K562 (cell line): Measurements from ENCODE around the gene CCNY. TPM values are rescaled to one million over a fixed set of nuclear protein-coding genes. Genes with fewer than 3 reads are reported as not detected.
A peak's percentile ranks its signal among the peaks of the same experiment; 100 is the strongest.

Experiments used
- ATAC-seq: fragments of 200-7000 bp; cut with Tn5 transposase; 3 replicates; pipeline ENCODE4 v1.9.1; 2020; ENCODE audit warnings: moderate library complexity
- BruUV-seq: library from RNA; stranded (reverse); fragments of 400-500 nt; replicated peaks from 2 replicates; lab custom pipeline; 2021; lab: Mats Ljungman, UMichigan
- CTCF ChIA-PET: fragments of 300-600 bp; formaldehyde crosslinking; extraction: SDS; loops from one replicate; lab custom pipeline; 2021; ENCODE audit warnings: low intra/inter-chr PET ratio; lab: Yijun Ruan, JAX
- POLR2A ChIA-PET: fragments of 300-600, 350-650 bp; sonication (Branson Sonifier 250); formaldehyde crosslinking; extraction: SDS; loops from one replicate; lab custom pipeline; 2021; ENCODE audit warnings: antibody characterized with exemption, inconsistent platforms; lab: Yijun Ruan, JAX
- DNase-seq, 4 experiments: peaks; one replicate each; pipeline versions ENCODE4 v3.0.0 to v3.0.0-alpha.2; 2011 to 2018; ENCODE audit warnings: low spot score in 3 of 4, mixed read lengths in 3 of 4; ENCODE audit errors: extremely low read depth in 1 of 4
- FAIRE-seq: peaks from 2 replicates; lab custom pipeline; 2011; peaks lifted over from hg19 to GRCh38; lab: Jason Lieb, UNC
- H2AFZ ChIP-seq: 2 replicates; pipeline ENCODE4 v1.6.0; 2011; ENCODE audit warnings: low read depth, low read length, control low read depth, inconsistent platforms
- H3K27ac ChIP-seq: fragments of 200-600 bp; 3 replicates; pipeline ENCODE4 v1.8.0; 2011; ENCODE audit warnings: low read depth, mild to moderate bottlenecking, control low read depth, inconsistent platforms, low read length, moderate library complexity, mixed read lengths; ENCODE audit errors: extremely low read depth
- H3K27me3 ChIP-seq, 2 experiments: fragments of 300-600 bp in 1 of 2; 2 replicates in 1 of 2; 3 replicates in 1 of 2; pipeline versions ENCODE4 v1.6.0 to v1.8.0; 2011; ENCODE audit warnings: inconsistent platforms in 2 of 2, low read length in 2 of 2, mild to moderate bottlenecking in 1 of 2, mixed read lengths in 1 of 2, moderate library complexity in 1 of 2; ENCODE audit not compliant: control insufficient read depth in 2 of 2, insufficient read depth in 2 of 2
- H3K36me3 ChIP-seq: fragments of 300-600 bp; 3 replicates; pipeline ENCODE4 v1.8.0; 2011; ENCODE audit warnings: mild to moderate bottlenecking, low read length, inconsistent platforms; ENCODE audit not compliant: control insufficient read depth, insufficient read depth
- H3K4me1 ChIP-seq, 2 experiments: fragments of 200-600 bp in 1 of 2; replicated peaks in 1 of 2; 2 replicates in 1 of 2; 3 replicates in 1 of 2; pipeline versions ENCODE4 v1.5.1 to v1.8.0; 2011; ENCODE audit warnings: inconsistent platforms in 2 of 2, low read length in 2 of 2, mild to moderate bottlenecking in 1 of 2, mixed read lengths in 1 of 2, moderate library complexity in 1 of 2; ENCODE audit not compliant: control insufficient read depth in 2 of 2, insufficient read depth in 2 of 2
- H3K4me2 ChIP-seq: 2 replicates; pipeline ENCODE4 v1.6.1; 2011; ENCODE audit warnings: low read length, control low read depth, inconsistent platforms, mixed read lengths; ENCODE audit not compliant: insufficient read depth
- H3K4me3 ChIP-seq: fragments of 200-600 bp; sonication (generic), shearing (Covaris generic); 2 replicates; pipeline ENCODE4 v1.5.1; 2016; ENCODE audit warnings: control low read depth, inconsistent platforms
- H3K79me2 ChIP-seq: fragments of 200-600 bp; 3 replicates; pipeline ENCODE4 v1.8.0; 2011; ENCODE audit warnings: low read length, inconsistent platforms; ENCODE audit not compliant: control insufficient read depth, insufficient read depth
- H3K9ac ChIP-seq, 2 experiments: 2 replicates each; pipeline versions ENCODE4 v1.6.0 to v1.6.1; 2011; ENCODE audit warnings: low read depth in 2 of 2, low read length in 2 of 2, control low read depth in 1 of 2, inconsistent platforms in 1 of 2, mild to moderate bottlenecking in 1 of 2, mixed read lengths in 1 of 2; ENCODE audit not compliant: insufficient read depth in 1 of 2
- H3K9me1 ChIP-seq: one replicate; pipeline ENCODE4 v1.6.0; 2011; ENCODE audit warnings: inconsistent platforms, mild to moderate bottlenecking, low read length, moderate library complexity; ENCODE audit not compliant: control insufficient read depth, insufficient read depth
- H3K9me3 ChIP-seq: replicated peaks from 2 replicates; pipeline ENCODE4 v1.5.1; 2011; ENCODE audit warnings: low read depth, low read length, inconsistent platforms; ENCODE audit not compliant: control insufficient read depth, insufficient read depth
- H4K20me1 ChIP-seq: replicated peaks from 2 replicates; pipeline ENCODE4 v1.6.1; 2011; ENCODE audit warnings: low read length, inconsistent platforms, mixed read lengths; ENCODE audit not compliant: control insufficient read depth, insufficient read depth
- CXXC5 ChIP-seq: fragments of 250-450 bp; sonication (Bioruptor Pico); IDR thresholded peaks from 2 replicates; pipeline ENCODE4 v1.8.0; 2022; ENCODE audit warnings: inconsistent platforms, mild to moderate bottlenecking, moderate library complexity
- GTF2A2 ChIP-seq: IDR thresholded peaks from 2 replicates; pipeline ENCODE4 v1.6.1; 2016; ENCODE audit warnings: mild to moderate bottlenecking, missing genetic modification characterization, missing compliant biosample characterization
- LARP7 ChIP-seq: fragments of 450-650 bp; IDR thresholded peaks from 2 replicates; pipeline ENCODE4 v1.6.1; 2016
- POLR2AphosphoS5 ChIP-seq: IDR thresholded peaks from 2 replicates; pipeline ENCODE4 v1.6.1; 2011; ENCODE audit warnings: mild to moderate bottlenecking, low read depth, low read length, moderate library complexity; ENCODE audit not compliant: control insufficient read depth, insufficient read depth
- SOX6 ChIP-seq: fragments of 450-650 bp; IDR thresholded peaks from 2 replicates; pipeline ENCODE4 v1.6.1; 2014; ENCODE audit warnings: mild to moderate bottlenecking
- TBL1XR1 ChIP-seq, 2 experiments: IDR thresholded peaks; 2 replicates each; pipeline ENCODE4 v1.6.1; 2012; ENCODE audit warnings: improper control_type of control experiment in 2 of 2, low read length in 2 of 2, mild to moderate bottlenecking in 1 of 2
- ZNF76 ChIP-seq: fragments of 250-450 bp; sonication (Bioruptor Pico); IDR thresholded peaks from 2 replicates; pipeline ENCODE4 v1.4.0; 2020; ENCODE audit warnings: mild to moderate bottlenecking, moderate library complexity, borderline replicate concordance
- WGBS: fragments of 100-300 bp; shearing (Covaris generic); methylation state at CpG from one replicate; pipeline ENCODE4 v1.1.6; 2016; ENCODE audit warnings: low coverage, mixed read lengths; ENCODE audit not compliant: insufficient coverage; ENCODE audit errors: missing lambda C conversion rate; 5-methylcytosine and 5-hydroxymethylcytosine counted together
- in situ Hi-C: fragments of 300-500 bp; cut with MboI; formaldehyde crosslinking; loops from 4 replicates; pipeline ENCODE4 v1.15.0; 2018; ENCODE audit warnings: inconsistent platforms, mixed read lengths
- intact Hi-C: fragments of 100-400 bp; cut with micrococcal nuclease; formaldehyde crosslinking; loops from 2 replicates; pipeline ENCODE4 v1.14.2; 2022
- polyA plus RNA-seq, 8 experiments: library from polyadenylated mRNA; depleted of rRNA in 4 of 8; stranded (reverse) in 5 of 8; unstranded in 3 of 8; fragments of >200 nt; fragmentation: Nextera tagmentation in 2 of 8; fragmentation: Illumina TruSeq in 1 of 8; extraction: Ambion mirVana in 2 of 8; extraction: Trizol in 1 of 8; gene quantifications; 2 replicates each; pipeline versions ENCODE4 v1.2.1 to v1.2.3, GENCODE V29; 2011 to 2014; ENCODE audit warnings: inconsistent platforms in 1 of 8, missing spikeins in 1 of 8
- total RNA-seq, 7 experiments: library from RNA; depleted of rRNA in 6 of 7; stranded (reverse); fragments of >200 nt in 6 of 7; fragmentation: Illumina TruSeq in 2 of 7; extraction: Trizol in 2 of 7; gene quantifications; 2 replicates each; pipeline versions ENCODE4 v1.2.1 to v1.2.3, GENCODE V29; 2011 to 2021; ENCODE audit warnings: low replicate concordance in 1 of 7
- TF ChIP-seq, protein P1 (sequence below), 2 experiments: IDR thresholded peaks; 2 replicates each; pipeline ENCODE4 v1.6.1; 2011; ENCODE audit warnings: borderline replicate concordance in 1 of 2, control low read depth in 1 of 2, low read depth in 1 of 2, low read length in 1 of 2, mild to moderate bottlenecking in 1 of 2, mixed read lengths in 1 of 2, moderate library complexity in 1 of 2; ENCODE audit not compliant: insufficient read depth in 1 of 2, insufficient read length in 1 of 2, poor library complexity in 1 of 2, severe bottlenecking in 1 of 2; ENCODE audit errors: extremely low read depth in 1 of 2
- TF ChIP-seq, protein P2 (sequence below): fragments of 450-650 bp; formaldehyde crosslinking; IDR thresholded peaks from 2 replicates; pipeline ENCODE4 v1.4.0; 2020; ENCODE audit warnings: mild to moderate bottlenecking, moderate library complexity

The CCNY gene
- total and polyA plus RNA-seq, 9 of the 15 experiments (the other 6 are each of a cell fraction or from before 2014, with no cell fraction given), result 8.4 to 109 (median 38.6) TPM

DNA sequence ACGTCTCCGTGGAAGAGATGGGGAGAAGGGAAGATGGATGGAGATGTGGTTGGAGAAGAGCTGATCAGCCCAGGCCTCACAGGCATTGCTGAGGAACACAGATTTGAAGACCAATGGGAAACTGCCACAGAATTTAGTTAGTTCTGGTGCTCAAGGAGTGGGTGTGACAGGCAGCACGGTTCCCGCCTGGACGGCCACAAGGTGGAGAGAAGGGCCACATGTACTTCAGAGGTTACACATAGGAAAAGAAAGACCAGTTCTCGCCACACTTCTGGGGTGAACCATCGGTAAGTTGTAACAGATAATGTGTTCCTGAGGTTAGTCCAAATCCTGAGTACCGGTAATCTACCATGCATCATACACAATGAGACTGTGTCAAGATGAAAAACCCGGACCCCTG is 239.3 kb downstream of the CCNY start:
- no peak overlapping the region for H2AFZ ChIP-seq
- H3K27ac ChIP-seq, result no peak overlapping the region
- CTCF ChIA-PET, result no interaction called here
- no peaks in the 10 kb centered on the region for H4K20me1 ChIP-seq
- no peak overlapping the region for H3K4me2 ChIP-seq
- intact Hi-C loops (no loop called here), in situ Hi-C loops (no loop called here)
- H3K9me1 ChIP-seq, result no peaks in the 10 kb centered on the region
- peaks cover 5% of the 10 kb centered on the region; the same call in 1 of the 3 replicates for H3K36me3 ChIP-seq
- POLR2A ChIA-PET, result interaction anchor here (0.9 to 2.1 kb wide), 3 partner anchors 13 to 17 kb away, joined by 3 to 5 read pairs (median 3); no protein-coding TSS in a partner anchor
- no peaks in the 10 kb centered on the region for H3K9me3 ChIP-seq
- 72% methylated on average over 9 of the region's 9 CpGs for WGBS
- H3K4me3 ChIP-seq, result no peak overlapping the region
- H3K9ac ChIP-seq, result no peak overlapping the region
- DNase-seq (no peak), ATAC-seq (peak; percentile 28; the same call in 1 of the 3 replicates), FAIRE-seq (no peak)
- H3K79me2 ChIP-seq, result no peaks in the 10 kb centered on the region
- TSS peak; percentile 13 for BruUV-seq
- H3K27me3 ChIP-seq, result peaks cover 12 to 13% of the 10 kb centered on the region in 2 experiments; a peak in 4 of 5 replicates
- no peaks in the 10 kb centered on the region for H3K4me1 ChIP-seq
- TF ChIP-seq CXXC5 (CRISPR knock-in tag) (no peak), LARP7 (no peak), GTF2A2 (tag) (no peak), TBL1XR1 (IDR thresholded peaks at IDR 0.05; ENCODE audit: low read length in 2 of 2) (no peak), SOX6 (no peak), ZNF76 (no peak), POLR2AphosphoS5 (no peak)
- TF ChIP-seq, protein P1, sequence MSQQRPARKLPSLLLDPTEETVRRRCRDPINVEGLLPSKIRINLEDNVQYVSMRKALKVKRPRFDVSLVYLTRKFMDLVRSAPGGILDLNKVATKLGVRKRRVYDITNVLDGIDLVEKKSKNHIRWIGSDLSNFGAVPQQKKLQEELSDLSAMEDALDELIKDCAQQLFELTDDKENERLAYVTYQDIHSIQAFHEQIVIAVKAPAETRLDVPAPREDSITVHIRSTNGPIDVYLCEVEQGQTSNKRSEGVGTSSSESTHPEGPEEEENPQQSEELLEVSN (IDR thresholded peaks at IDR 0.05; ENCODE audit: borderline replicate concordance in 1 of 2, extremely low read depth in 1 of 2, insufficient read depth in 1 of 2, insufficient read length in 1 of 2, low read depth in 1 of 2, low read length in 1 of 2, poor library complexity in 1 of 2, severe bottlenecking in 1 of 2), result peak in 1 of 2 experiments; percentile 54
- TF ChIP-seq, protein P2, sequence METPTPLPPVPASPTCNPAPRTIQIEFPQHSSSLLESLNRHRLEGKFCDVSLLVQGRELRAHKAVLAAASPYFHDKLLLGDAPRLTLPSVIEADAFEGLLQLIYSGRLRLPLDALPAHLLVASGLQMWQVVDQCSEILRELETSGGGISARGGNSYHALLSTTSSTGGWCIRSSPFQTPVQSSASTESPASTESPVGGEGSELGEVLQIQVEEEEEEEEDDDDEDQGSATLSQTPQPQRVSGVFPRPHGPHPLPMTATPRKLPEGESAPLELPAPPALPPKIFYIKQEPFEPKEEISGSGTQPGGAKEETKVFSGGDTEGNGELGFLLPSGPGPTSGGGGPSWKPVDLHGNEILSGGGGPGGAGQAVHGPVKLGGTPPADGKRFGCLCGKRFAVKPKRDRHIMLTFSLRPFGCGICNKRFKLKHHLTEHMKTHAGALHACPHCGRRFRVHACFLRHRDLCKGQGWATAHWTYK (CRISPR knock-in tag), result no peak
